H1 (cell line): ENCODE results near the gene TBC1D13. TPM values are rescaled to one million over a fixed set of nuclear protein-coding genes. Genes with fewer than 3 reads are reported as not detected.

ENCODE experiments used
- ATF2 ChIP-seq: IDR thresholded peaks from 2 replicates; pipeline ENCODE4 v1.6.1; 2012; ENCODE audit warnings: low read length, inconsistent platforms
- CBX5 ChIP-seq: fragments of 300-800, 300-1000 bp; sonication (generic); IDR thresholded peaks from 2 replicates; pipeline ENCODE4 v1.7.1; 2016; ENCODE audit warnings: antibody characterized with exemption, low read length, low read depth
- CHD7 ChIP-seq: fragments of 300-600 bp; sonication (generic); IDR thresholded peaks from 2 replicates; pipeline ENCODE4 v1.7.1; 2012; ENCODE audit warnings: low read length, moderate library complexity, mild to moderate bottlenecking, inconsistent platforms; ENCODE audit not compliant: insufficient replicate concordance
- NRF1 ChIP-seq: IDR thresholded peaks from 2 replicates; pipeline ENCODE4 v1.6.1; 2011; ENCODE audit warnings: mild to moderate bottlenecking, low read depth, low read length, improper control_type of control experiment
- PHF8 ChIP-seq: fragments of 200-600 bp; sonication (generic); conservative IDR thresholded peaks from 2 replicates; pipeline ENCODE4 v1.7.1; 2012; ENCODE audit warnings: low read depth, mild to moderate bottlenecking, inconsistent platforms, low read length, moderate library complexity
- POU5F1 ChIP-seq: IDR thresholded peaks from 2 replicates; pipeline ENCODE4 v1.6.1; 2011; ENCODE audit warnings: low read depth, mild to moderate bottlenecking, low read length, moderate library complexity
- RAD21 ChIP-seq, 2 experiments: IDR thresholded peaks in 1 of 2; conservative IDR thresholded peaks in 1 of 2; 2 replicates each; pipeline ENCODE4 v1.6.1; 2011; ENCODE audit warnings: low read depth in 2 of 2, low read length in 2 of 2, improper control_type of control experiment in 1 of 2, inconsistent platforms in 1 of 2, mild to moderate bottlenecking in 1 of 2, moderate library complexity in 1 of 2
- polyA plus RNA-seq, 7 experiments: library from polyadenylated mRNA; depleted of rRNA in 3 of 7; stranded (reverse) in 5 of 7; unstranded in 2 of 7; fragments of >200 nt in 5 of 7; fragments of 200-250 nt in 2 of 7; gene quantifications; 1 replicate in 5 of 7; 2 replicates in 1 of 7; 4 replicates in 1 of 7; pipeline versions ENCODE4 v1.2.1 to v1.2.3, GENCODE V29; 2011 to 2013; ENCODE audit warnings: missing spikeins in 2 of 7, mixed read lengths in 2 of 7
- total RNA-seq: library from RNA; stranded (reverse); fragmentation: NEBNext Ultra II Directional; extraction: Animal tissue kit (Norgen Biotek cat#: 25700); gene quantifications from 2 replicates; pipeline ENCODE4 v1.2.1, GENCODE V29; 2021

TBC1D13 gene
- total and polyA plus RNA-seq, 2 of the 8 experiments (the other 6 are each of a cell fraction or from before 2014, with no cell fraction given), result 21.3 to 24.7 TPM

DNA sequence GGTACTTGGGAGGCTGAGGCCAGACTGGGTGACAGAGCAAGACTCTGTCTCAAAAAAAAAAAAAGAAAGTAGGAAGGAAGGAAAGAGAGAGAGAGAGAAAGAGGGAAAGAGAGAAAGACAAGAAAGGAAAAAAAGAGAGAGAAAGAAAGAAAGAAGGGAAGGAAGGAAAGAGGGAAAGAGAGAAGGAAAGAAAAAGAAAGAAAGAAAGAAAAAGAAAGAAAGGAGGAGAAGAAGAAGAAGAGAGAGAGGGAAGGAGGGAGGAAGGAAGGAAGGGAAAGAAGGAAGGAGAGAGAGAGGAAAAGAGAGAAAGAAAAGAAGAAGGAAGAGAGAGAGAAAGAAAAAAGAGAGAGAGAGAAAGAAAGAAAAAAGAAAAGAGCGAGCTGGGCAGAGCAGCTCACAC is 12.2 kb upstream of the TBC1D13 start (continued):
- TF ChIP-seq CHD7, result no peak
- TF ChIP-seq CBX5, result no peak
- no peak for TF ChIP-seq ATF2
- TF ChIP-seq NRF1, result no peak
- no peak for TF ChIP-seq RAD21 (IDR thresholded peaks at IDR 0.05 in 1 of 2, conservative IDR thresholded peaks at IDR 0.05 in 1 of 2; ENCODE audit: low read depth in 2 of 2, low read length in 2 of 2)
- TF ChIP-seq POU5F1, result no peak
- TF ChIP-seq PHF8, result no peak
